Measurements from ENCODE around the gene SLC22A13.
"Not testable (repeated sequence)": the region's sequence is repeated elsewhere in the genome, so short reads cannot be mapped to it uniquely, and the experiment has no call there.

SLC22A13 gene

DNA sequence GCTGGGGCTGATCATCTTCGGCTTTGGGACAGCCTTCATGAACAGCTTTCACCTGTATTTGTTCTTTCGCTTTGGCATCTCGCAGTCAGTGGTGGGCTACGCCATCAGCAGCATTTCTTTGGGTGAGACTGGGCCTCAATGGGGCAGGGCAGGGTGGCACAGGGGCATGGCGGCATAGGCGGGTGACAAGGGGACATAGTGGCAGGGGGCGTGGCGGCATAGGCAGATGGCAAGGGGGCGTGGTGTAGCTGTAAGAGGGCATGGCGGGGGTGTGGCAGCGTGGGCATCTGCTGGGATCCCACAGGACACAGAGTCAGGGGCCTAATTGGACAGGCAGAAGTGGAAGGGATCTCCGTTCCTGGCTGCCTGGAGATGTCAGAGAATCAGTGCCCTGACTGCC is 42.0 kb downstream of the SLC22A13 start:
- no peak for DNase-seq

DNA sequence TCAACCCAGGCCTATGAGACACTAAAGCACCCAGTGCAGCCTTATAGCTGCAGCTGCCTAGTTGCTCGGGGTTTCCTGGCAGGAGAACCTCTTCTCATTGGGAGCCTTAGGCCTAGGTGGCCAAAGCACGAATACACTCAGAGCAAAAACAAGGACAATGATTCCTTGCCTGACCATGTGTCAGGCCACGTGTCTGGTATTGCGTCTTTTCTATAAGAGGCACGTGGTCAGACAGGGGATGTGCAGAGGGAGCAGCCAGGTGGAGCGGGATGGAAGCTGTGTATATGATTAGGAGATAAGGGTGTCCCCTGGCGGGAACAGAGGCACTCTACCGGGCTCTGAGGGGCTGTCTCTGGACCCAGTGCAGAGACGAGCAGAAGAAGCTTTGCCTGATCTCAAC is 42.8 kb downstream of the SLC22A13 start:
- DNase-seq: no peak

DNA sequence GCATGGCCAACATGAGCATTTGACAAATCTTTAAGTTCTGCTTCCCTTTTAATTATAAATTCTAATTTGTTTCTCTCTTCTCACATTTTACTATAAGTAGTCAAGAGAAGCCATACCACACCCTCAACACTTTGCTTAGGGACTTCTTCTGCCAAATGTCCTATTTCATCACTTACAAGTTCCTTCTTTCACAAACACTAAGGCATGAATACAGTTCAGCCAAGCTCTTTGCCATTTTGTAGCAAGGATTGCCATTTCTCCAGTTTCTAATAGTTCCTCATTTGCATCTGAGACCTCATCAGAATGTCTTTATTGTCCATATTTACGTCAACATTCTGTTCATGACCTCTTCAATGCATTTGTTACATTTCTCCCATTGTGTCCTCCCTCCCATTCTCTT is 45.9 kb downstream of the SLC22A13 start:
- peak; percentile 56 to 84 for DNase-seq

DNA sequence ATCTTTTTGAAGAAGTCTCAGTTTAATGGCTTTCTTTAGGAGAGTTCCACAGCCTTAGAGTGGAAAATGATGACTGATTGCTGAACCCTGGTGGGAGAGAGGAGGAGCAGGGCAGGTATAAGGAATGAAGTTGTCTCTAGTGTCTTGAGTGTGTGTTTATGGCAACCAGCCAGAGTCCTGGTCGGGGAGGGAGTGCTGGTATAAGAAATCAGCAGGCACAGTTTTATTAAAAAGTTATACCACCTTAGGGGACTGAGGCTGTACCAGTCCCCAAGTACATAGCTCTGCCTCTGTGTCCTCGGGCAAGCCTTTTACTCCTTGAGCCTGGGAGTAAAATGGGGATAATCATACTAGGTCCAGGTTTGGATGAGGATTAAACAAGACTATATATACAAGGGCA is 46.3 kb downstream of the SLC22A13 start:
- DNase-seq: no peak

DNA sequence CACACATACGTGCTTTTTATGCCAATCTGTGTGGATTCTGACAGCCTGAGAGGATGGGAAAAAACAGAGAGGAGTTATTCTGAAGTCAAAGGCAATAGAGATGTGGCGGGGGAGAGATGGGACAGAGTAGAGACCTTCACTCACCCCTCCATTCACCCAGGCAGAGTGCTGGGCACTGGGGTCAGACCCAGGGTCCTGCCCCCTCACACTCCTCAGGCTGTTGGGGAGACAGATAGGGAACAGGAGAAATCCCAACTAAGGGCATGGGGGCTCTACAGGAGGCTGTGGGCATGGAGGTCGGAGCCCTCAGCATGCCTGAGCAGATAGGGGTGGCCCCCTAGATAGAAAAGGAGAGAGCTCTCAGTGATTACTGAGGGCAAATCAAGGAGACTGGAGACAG is 46.7 kb downstream of the SLC22A13 start:
- no peak for DNase-seq

DNA sequence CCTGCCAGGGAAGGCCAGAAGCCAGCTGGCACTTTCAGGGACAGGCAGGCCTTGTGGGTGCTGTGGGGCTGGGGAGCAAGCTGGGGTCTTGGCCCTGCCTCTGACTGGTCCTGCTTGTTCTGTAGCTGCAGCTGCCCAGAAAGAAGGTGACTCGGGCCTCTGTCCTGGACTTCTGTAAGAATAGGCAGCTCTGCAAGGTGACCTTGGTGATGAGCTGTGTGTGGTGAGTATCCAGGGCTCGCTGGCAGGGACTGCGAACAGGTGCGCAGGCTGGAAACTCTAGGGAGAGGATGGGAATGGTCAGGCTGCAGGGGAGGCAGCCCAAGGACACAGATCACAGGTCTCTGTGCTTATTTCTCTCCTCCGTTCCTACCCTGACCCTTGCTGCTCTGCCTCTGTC is 47.7 kb downstream of the SLC22A13 start:
- DNase-seq: no peak

DNA sequence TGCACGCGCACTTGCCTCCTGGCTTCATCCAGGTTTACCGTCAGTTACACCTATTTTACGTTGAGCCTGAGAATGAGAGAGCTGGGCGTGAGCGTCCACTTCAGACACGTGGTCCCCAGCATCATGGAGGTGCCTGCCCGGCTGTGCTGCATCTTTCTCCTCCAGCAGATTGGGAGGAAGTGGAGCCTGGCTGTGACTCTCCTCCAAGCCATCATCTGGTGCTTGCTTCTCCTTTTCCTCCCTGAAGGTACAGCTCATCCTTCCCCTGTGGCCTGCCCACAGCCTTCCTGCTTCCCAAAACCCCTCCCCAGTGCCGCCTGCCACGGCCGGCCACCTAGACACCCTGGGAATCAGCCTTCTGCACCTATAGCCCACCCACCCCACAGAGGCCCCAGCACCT is 48.1 kb downstream of the SLC22A13 start:
- DNase-seq: peak; percentile 25 to 28

DNA sequence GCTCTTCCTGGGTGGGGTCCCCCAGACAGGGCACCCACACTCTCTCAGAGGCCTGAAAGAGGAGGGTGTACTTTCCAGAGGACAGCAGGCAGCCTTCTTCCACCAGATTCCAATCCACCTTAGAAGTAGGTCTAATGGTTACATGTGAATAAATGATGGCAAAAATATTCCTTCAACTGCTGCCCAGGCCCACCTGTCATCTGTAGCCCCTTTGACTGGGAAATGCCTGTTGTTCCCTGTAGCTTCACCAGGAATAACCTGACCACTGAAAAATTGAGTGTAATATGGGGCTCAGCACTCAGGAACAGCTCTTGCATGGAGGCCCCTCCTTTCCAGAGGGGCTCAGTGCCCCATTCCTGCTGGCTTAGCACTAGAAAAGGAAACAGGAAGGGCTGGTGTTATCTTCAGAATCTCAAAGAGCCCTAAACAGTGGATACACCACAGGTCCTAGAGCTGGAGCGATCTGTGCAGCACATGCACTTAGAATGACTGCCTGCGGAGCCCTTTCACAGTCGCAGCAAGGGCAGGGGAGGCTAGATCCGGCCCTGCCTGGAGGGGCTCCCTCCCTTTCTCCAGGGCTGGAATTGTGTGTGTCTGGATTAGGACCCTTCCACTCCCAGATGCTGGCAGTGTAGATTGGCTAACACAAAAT is 48.6 kb downstream of the SLC22A13 start:
- no peak for DNase-seq

DNA sequence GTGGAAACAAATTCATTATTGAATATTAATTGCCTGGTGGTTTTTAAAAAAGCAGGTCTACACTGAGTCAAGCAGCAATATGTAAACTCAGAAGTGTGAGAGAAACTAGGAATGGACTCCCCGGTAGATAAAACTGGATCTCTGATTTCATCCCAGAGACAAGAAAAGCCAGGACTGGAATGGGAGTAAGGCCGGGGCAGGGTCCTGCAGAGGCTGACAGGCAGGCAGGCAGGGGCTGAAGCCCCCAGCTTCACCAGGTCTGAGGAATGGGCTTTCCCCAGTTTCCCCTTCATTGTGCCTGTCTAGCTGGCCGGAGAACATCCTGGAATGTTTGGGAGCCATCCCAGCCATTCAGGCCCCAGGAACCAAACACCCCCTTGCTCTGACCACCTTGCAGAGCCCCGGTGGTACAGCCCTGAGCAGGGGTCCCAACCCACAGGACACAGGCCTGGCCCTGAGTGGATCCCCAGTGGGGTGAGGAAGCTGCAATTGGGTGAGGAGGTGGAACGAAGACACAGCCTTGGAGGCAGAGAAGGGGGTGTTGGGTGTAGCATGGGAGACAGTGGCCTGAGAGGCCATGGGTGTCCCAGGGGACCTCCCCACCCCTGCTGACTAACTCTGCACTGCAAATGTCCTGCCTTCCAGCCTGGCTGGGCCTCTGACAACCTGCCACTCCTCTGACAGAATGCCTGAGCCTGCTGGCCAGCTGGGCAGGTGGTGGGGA is 49.3 kb downstream of the SLC22A13 start:
- DNase-seq: no peak

DNA sequence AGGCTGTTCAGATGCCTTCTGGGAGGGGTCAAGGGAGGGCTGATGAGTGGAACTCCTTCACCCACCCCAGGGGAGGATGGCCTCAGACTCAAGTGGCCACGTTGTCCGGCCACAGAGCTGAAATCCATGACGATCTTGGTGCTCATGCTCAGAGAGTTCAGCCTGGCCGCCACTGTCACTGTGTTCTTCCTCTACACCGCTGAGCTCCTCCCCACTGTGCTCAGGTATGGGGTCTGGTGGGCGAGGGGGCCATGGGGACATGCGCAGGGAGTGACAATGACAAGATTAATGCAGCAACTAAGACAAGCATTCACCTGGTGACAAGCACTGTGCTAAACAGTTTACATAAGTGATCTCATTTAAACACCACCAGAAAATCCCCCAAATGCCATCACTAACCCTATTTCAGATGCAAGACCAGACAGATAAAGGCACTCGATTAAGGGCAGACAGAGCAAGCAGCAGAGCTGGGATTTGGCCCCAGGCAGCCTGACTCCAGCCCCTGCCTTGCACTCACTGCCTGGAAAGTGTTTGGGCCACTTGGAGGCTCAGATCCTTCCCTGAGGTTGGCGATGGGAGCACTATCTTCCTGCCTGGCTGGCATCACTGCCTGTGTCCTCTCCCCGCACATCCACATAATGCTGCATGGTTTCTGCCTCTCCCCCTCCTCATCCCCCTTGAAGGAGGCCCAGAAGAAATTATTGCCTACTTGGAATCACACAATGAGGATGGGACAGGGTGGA is 50.0 kb downstream of the SLC22A13 start:
- DNase-seq: no peak

DNA sequence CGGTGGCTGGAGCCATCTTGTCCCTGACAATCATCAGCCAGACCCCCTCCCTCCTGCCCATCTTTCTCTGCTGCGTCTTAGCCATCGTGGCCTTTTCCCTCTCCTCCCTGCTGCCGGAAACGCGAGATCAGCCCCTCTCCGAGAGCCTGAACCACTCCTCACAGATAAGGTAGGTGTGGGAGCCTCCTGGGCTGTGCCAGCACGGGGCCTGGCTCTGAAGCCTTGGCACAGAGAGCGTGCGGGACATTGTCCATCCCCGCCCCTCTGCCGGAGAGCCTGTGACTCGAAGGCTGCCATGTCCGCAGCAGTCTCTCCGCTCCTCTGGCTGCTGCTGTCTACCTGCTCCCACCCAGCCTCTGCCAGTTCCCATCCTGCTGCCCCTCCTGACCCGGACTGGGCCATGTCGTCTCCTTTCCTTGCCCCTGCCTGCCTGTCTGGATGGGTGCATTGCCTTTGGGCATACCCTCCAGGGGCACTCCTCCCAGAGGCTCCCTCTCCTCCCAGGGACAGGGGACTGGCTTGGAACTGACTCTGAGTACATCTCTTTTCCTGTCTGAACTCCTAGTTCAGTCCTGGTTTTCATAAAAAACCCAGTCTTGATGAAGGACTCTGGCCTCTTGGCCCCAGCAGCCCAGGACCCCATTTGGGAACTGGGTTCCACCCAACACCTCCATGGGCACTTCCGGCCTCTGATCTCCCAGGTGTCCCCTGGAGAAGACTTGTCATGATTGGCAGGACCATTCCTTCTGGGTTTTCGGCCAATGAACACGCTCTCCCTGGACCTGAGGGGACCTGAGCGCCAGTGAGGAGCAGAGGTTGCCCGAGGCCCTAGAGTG is 51.0 kb downstream of the SLC22A13 start:
- no peak for DNase-seq

DNA sequence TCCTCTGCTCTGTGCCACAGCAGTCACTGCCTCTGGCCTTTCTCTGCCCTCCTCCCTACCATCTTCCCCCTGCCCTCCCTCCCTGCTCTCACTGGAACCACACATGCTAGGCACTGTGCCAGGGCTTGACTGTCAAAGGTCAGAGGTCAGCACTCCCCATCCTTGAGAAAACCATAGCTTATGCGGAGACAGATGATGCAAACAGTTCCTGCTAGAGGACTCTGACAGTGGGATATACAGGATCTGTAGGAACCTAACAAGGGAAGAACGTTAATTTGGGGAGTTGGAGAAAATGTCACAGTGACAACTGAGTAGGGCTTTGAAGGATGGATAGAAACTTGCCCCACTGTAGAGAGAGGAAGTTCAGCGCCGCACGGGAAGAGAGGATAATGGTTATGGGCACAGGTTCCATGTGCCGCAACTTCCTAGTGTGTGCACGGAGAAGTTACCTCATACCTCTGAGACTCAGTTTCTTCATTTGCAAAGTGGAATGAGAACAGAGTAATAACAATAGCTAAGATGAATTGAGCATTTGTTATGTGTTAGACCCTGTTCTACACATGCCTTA is 51.7 kb downstream of the SLC22A13 start:
- peak in 1 of 2 donors; percentile 44 for DNase-seq

DNA sequence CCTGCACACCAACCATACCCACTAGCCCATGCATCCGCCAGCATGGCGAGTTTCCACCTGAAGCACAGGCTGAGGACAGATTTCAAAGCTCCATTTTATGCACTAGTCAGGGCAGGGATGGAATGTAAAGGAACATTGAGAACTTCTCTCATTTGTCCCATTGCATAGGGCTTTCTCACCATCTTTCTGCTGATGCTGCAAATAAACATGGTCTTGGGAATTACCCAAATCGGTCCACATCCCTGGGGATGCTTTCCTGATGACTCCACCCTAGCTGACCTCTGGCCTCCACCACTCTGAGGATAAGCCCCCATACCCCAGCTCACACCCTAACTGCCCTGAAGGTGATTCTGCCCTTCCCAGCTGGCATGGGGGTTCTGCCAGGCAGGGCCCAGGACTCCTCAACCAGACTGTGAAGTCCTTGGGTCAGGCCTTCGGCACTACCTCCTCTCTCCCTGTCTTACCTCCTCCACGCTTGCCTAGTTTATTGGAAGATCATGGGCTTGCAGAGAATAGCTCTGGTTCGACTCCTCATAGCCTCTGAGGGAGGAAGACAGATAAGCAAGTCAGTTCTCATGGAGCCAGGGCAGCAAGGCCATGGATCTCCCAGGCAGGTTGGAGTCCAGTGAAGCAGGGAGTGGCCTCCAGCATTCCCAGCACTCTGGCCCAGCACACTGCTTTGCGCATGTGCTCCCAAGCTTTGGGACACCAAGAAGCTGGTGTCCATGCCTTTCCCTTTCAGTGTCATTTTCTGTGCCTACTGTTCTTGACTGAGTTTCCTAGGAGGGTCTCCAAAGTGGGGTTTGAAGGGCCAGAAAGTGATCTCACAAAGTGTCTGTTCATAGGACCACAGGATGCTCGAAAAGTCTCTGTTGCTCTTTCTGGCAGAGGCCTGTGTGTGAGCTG is 53.4 kb downstream of the SLC22A13 start:
- DNase-seq: no peak

DNA sequence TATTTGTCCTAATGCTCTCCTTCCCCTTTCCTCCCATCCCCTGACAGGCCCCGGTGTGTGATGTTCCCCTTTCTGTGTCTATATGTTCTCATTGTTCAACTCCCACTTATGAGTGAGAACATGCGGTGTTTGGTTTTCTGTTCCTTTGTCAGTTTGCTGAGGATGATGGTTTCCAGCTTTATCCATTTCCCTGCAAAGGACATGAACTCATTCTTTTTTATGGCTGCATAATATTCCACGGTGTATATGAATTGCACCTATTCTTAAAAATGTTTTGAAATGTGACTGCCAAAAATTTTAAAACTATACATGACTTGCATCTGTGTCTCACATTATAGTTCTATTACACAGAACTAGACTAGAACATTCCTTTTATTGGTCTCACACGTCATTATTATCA is 55.0 kb downstream of the SLC22A13 start:
- not testable (repeated sequence) for DNase-seq

DNA sequence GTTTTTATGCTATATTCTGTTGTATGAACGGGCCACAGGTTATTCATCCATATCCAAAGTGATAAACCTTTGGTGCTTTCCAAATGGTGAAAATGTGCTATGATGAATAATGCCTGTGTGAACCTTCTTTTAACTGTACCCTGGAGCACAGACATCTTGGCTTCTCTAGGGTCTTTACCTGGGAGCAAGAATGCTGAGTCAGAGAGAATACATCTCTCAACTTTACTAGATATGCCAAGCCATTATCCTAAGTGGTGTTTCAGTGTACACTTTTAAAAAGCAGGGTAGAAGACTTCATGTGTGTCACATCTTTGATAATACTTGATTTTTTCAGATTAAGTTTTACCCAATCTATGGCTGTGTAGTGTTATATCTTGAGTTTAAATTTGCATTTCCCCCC is 57.4 kb downstream of the SLC22A13 start:
- no peak for DNase-seq

DNA sequence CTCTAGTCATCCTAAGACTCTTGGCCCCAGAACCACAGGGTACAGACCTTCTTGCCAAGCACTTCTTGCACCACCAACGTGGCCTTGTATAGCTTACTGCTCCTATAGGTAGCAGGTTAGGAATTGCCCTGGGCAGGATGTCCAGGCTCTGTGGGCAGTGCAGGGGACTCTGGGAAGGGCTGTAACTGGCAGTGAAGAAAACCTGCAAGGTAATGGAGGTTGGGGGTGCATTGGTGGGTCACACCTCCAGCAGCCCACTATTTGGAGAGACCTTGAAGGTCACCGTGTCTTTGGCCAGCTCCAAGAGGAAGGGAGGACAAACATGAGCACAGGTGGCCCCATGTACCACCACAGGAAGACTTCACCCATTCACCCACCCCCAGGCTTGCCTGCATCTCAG is 59.6 kb downstream of the SLC22A13 start:
- no peak for DNase-seq

DNA sequence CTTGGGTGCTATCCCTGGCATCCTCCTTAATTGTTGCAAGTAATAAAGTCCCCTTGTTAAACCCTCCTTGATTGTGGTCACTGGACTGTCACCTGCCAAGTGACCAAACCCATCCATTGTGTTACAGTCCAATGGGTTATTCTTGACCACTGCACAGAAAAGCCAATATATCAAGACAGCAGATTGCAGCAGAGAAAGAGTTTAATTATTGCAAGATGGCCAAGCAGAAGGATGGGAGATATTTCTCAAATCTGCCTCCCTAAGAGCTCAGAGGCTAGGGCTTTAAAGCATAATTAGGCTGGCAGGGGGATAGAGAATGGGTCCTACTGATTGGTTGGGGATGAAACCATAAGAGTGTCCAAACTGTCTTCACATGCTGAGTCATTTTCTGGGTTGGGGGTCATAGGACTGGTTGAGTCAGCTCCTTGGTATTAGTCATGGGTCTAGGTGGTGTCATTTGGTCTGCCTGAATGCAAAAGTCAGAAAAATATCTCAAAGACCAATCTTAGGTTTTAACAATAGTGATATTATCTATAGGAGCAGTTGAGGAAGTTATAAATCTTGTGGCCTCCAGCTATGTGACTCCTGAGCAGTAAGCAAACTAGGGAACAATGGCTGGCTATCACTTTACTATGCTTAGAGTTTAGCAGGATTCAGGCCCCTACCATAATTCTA is 61.9 kb downstream of the SLC22A13 start:
- peak; percentile 40 to 56 for DNase-seq

Measured in inflammatory macrophage (primary cell).